Skin of body (tissue), 2 donors: Measurements from ENCODE around the gene LGI1. TPM values are rescaled to one million over a fixed set of nuclear protein-coding genes. Genes with fewer than 3 reads are reported as not detected.
A peak's percentile ranks its signal among the peaks of the same experiment; 100 is the strongest.

Experiments
- DNase-seq: peaks from one replicate; lab custom pipeline; 2025; lab: John Stamatoyannopoulos, UW
- total RNA-seq: library from RNA; depleted of rRNA; stranded (reverse); fragments of >200 nt; gene quantifications from one replicate; pipeline ENCODE4 v1.2.3, GENCODE V29; 2014

Gene LGI1
- total RNA-seq, 1 donor from 2014 or later, result 2.6 TPM

GRCh38 chr10:93754761-93755160 lies 3.0 kb upstream of the LGI1 start:
- DNase-seq, result no peak

GRCh38 chr10:93755443-93756116 lies 2.2 kb upstream of the LGI1 start:
- no peak for DNase-seq

- DNase-seq, result no peak
Measured at GRCh38 chr10:93756118-93756517, 1.6 kb upstream of the LGI1 start.

- DNase-seq, result no peak
Measured at GRCh38 chr10:93757136-93757535, 600 bp upstream of the LGI1 start.

GRCh38 chr10:93758508-93758885 lies 761 bp downstream of the LGI1 start:
- DNase-seq, result no peak

- peak; percentile 55 for DNase-seq
Measured at GRCh38 chr10:93758891-93759410, 1.2 kb downstream of the LGI1 start.

- no peak for DNase-seq
Measured at GRCh38 chr10:93760490-93760889, 2.8 kb downstream of the LGI1 start.

GRCh38 chr10:93762979-93763391 lies 5.2 kb downstream of the LGI1 start:
- no peak for DNase-seq

- DNase-seq, result no peak
Measured at GRCh38 chr10:93766918-93767317, 9.2 kb downstream of the LGI1 start.

GRCh38 chr10:93767724-93768399 lies 10.1 kb downstream of the LGI1 start:
- no peak for DNase-seq

- DNase-seq, result no peak
Measured at GRCh38 chr10:93768892-93769291, 11.2 kb downstream of the LGI1 start.

- no peak for DNase-seq
Measured at GRCh38 chr10:93771354-93771753, 13.6 kb downstream of the LGI1 start.

- no peak for DNase-seq
Measured at GRCh38 chr10:93773120-93773519, 15.4 kb downstream of the LGI1 start.

- DNase-seq, result no peak
Measured at GRCh38 chr10:93773705-93774104, 16.0 kb downstream of the LGI1 start.

GRCh38 chr10:93775356-93775755 lies 17.6 kb downstream of the LGI1 start:
- no peak for DNase-seq

GRCh38 chr10:93777092-93777491 lies 19.4 kb downstream of the LGI1 start:
- no peak for DNase-seq

- DNase-seq, result no peak
Measured at GRCh38 chr10:93784059-93784458, 26.3 kb downstream of the LGI1 start.

GRCh38 chr10:93788413-93789208 lies 30.9 kb downstream of the LGI1 start:
- DNase-seq, result no peak

- no peak for DNase-seq
Measured at GRCh38 chr10:93790439-93790838, 32.7 kb downstream of the LGI1 start.

GRCh38 chr10:93796167-93796566 lies 38.4 kb downstream of the LGI1 start:
- no peak for DNase-seq

GRCh38 chr10:93797825-93798224 lies 40.1 kb downstream of the LGI1 start:
- DNase-seq, result no peak

- DNase-seq, result no peak
Measured at GRCh38 chr10:93799155-93799708, 41.5 kb downstream of the LGI1 start.
